SK-N-SH (cell line): ENCODE data around the gene DENND2A. TPM values are rescaled to one million over a fixed set of nuclear protein-coding genes. Genes with fewer than 3 reads are reported as not detected.

Source experiments
- CTCF ChIA-PET: fragments of 300-600, 350-600 bp; formaldehyde crosslinking; extraction: SDS; loops from one replicate; lab custom pipeline; 2021; lab: Yijun Ruan, JAX
- POLR2A ChIA-PET: fragments of 350-600 bp; sonication (Branson Sonifier 250); formaldehyde crosslinking; extraction: SDS; loops from one replicate; lab custom pipeline; 2020; ENCODE audit warnings: antibody characterized with exemption, inconsistent platforms; lab: Yijun Ruan, JAX
- DNase-seq: peaks from one replicate; pipeline ENCODE4 v3.0.0; 2012
- H2AFZ ChIP-seq: fragments of 200-600 bp; sonication (generic); 2 replicates; pipeline ENCODE4 v1.8.1; 2016; ENCODE audit warnings: antibody characterized with exemption, mild to moderate bottlenecking, low read depth
- H3F3A ChIP-seq: fragments of 200-600 bp; sonication (generic); replicated peaks from 2 replicates; pipeline ENCODE3; 2016; ENCODE audit warnings: antibody characterized with exemption, mild to moderate bottlenecking; ENCODE audit not compliant: insufficient read depth
- H3K27ac ChIP-seq, 2 experiments: fragments of 200-500 bp in 1 of 2; fragments of 200-600 bp in 1 of 2; sonication (Bioruptor generic) in 1 of 2; sonication (generic), shearing (Covaris generic) in 1 of 2; 2 replicates each; pipeline versions ENCODE4 v1.5.1 to v1.6.1; 2014 to 2016; ENCODE audit warnings: low read depth in 2 of 2, inconsistent platforms in 1 of 2, low read length in 1 of 2, mild to moderate bottlenecking in 1 of 2, mixed read lengths in 1 of 2
- H3K27me3 ChIP-seq: fragments of 200-600 bp; sonication (generic), shearing (Covaris generic); 2 replicates; pipeline ENCODE4 v1.6.1; 2016; ENCODE audit warnings: mixed run types; ENCODE audit not compliant: insufficient read depth
- H3K36me3 ChIP-seq, 2 experiments: fragments of 200-500 bp in 1 of 2; fragments of 200-600 bp in 1 of 2; sonication (Bioruptor generic) in 1 of 2; sonication (generic) in 1 of 2; replicated peaks in 1 of 2; 2 replicates each; pipeline versions ENCODE3 to v1.5.1; 2014 to 2016; ENCODE audit warnings: low read length in 1 of 2, mild to moderate bottlenecking in 1 of 2; ENCODE audit not compliant: insufficient read depth in 2 of 2, control insufficient read depth in 1 of 2
- H3K4me1 ChIP-seq, 2 experiments: fragments of 200-500 bp in 1 of 2; fragments of 200-600 bp in 1 of 2; sonication (Bioruptor generic) in 1 of 2; sonication (generic), shearing (Covaris generic) in 1 of 2; 2 replicates each; pipeline versions ENCODE4 v1.5.1 to v1.6.1; 2014 to 2016; ENCODE audit warnings: low read depth in 1 of 2, low read length in 1 of 2, mixed run types in 1 of 2; ENCODE audit not compliant: insufficient read depth in 2 of 2, control insufficient read depth in 1 of 2
- H3K4me2 ChIP-seq: fragments of 200-600 bp; sonication (generic), shearing (Covaris generic); 2 replicates; pipeline ENCODE4 v1.6.1; 2017; ENCODE audit warnings: mixed run types
- H3K4me3 ChIP-seq, 2 experiments: fragments of 200-500 bp in 1 of 2; fragments of 200-600 bp in 1 of 2; sonication (Bioruptor generic) in 1 of 2; sonication (generic), shearing (Covaris generic) in 1 of 2; 2 replicates each; pipeline versions ENCODE4 v1.5.1 to v1.8.1; 2014 to 2016; ENCODE audit warnings: low read depth in 2 of 2, inconsistent platforms in 1 of 2, low read length in 1 of 2, mild to moderate bottlenecking in 1 of 2, mixed read lengths in 1 of 2, moderate library complexity in 1 of 2
- H3K79me2 ChIP-seq: fragments of 200-600 bp; sonication (generic); 2 replicates; pipeline ENCODE4 v1.8.1; 2017; ENCODE audit warnings: mild to moderate bottlenecking; ENCODE audit not compliant: insufficient read depth
- H3K9ac ChIP-seq: fragments of 200-600 bp; sonication (generic); 2 replicates; pipeline ENCODE4 v1.6.1; 2017; ENCODE audit warnings: mixed run types
- H3K9me2 ChIP-seq: fragments of 200-600 bp; sonication (generic); 2 replicates; pipeline ENCODE4 v1.6.1; 2017; ENCODE audit warnings: mixed run types
- H3K9me3 ChIP-seq: fragments of 200-600 bp; sonication (generic); 2 replicates; pipeline ENCODE4 v1.6.1; 2017; ENCODE audit warnings: mixed run types, mild to moderate bottlenecking, moderate library complexity
- H4K20me1 ChIP-seq: fragments of 200-600 bp; sonication (generic); 2 replicates; pipeline ENCODE4 v1.6.1; 2017; ENCODE audit warnings: mild to moderate bottlenecking, mixed run types; ENCODE audit not compliant: insufficient read depth
- CHD2 ChIP-seq: fragments of 150-350 bp; IDR thresholded peaks from 2 replicates; pipeline ENCODE4 v1.6.1; 2018; ENCODE audit warnings: low read length; ENCODE audit not compliant: partially characterized antibody
- ELF1 ChIP-seq: IDR thresholded peaks from 2 replicates; pipeline ENCODE4 v1.4.0; 2012
- EP300 ChIP-seq, 2 experiments: IDR thresholded peaks; 2 replicates each; pipeline versions ENCODE4 v1.4.0 to v1.6.1; 2012; ENCODE audit warnings: borderline replicate concordance in 1 of 2, low read depth in 1 of 2, low read length in 1 of 2
- EZH2phosphoT487 ChIP-seq: fragments of 200-600 bp; sonication (generic); IDR thresholded peaks from 2 replicates; pipeline ENCODE4 v1.6.1; 2017; ENCODE audit warnings: low read depth, mixed run types, mild to moderate bottlenecking, antibody characterized with exemption, moderate library complexity, borderline replicate concordance
- IRF3 ChIP-seq: fragments of 150-350 bp; IDR thresholded peaks from 2 replicates; pipeline ENCODE4 v1.6.1; 2016; ENCODE audit warnings: mild to moderate bottlenecking, low read depth, low read length
- MAX ChIP-seq: IDR thresholded peaks from 2 replicates; pipeline ENCODE4 v1.4.0; 2012; ENCODE audit warnings: low read depth
- MEF2A ChIP-seq: IDR thresholded peaks from 2 replicates; pipeline ENCODE4 v1.4.0; 2012; ENCODE audit warnings: low read depth, borderline replicate concordance
- PBX3 ChIP-seq: IDR thresholded peaks from 2 replicates; pipeline ENCODE4; 2012
- RAD21 ChIP-seq: IDR thresholded peaks from 2 replicates; pipeline ENCODE4 v1.6.1; 2012; ENCODE audit warnings: mild to moderate bottlenecking, low read length
- RCOR1 ChIP-seq: fragments of 150-350 bp; IDR thresholded peaks from 2 replicates; pipeline ENCODE4 v1.6.1; 2017; ENCODE audit warnings: antibody characterized with exemption, low read length
- SIN3A ChIP-seq: IDR thresholded peaks from 2 replicates; pipeline ENCODE4 v1.6.1; 2012; ENCODE audit warnings: low read depth, mild to moderate bottlenecking, low read length, moderate library complexity, borderline replicate concordance
- TAF1 ChIP-seq: IDR thresholded peaks from 2 replicates; pipeline ENCODE4 v1.6.1; 2012; ENCODE audit warnings: low read depth, mild to moderate bottlenecking, low read length, moderate library complexity, borderline replicate concordance
- TCF12 ChIP-seq: IDR thresholded peaks from 2 replicates; pipeline ENCODE4 v1.4.0; 2012
- USF1 ChIP-seq: IDR thresholded peaks from 2 replicates; pipeline ENCODE4 v1.4.0; 2012; ENCODE audit warnings: low read depth, borderline replicate concordance
- WGBS: methylation state at CpG from one replicate; pipeline ENCODE4 v1.1.6; 2017; ENCODE audit warnings: low lambda C conversion rate; 5-methylcytosine and 5-hydroxymethylcytosine counted together
- polyA plus RNA-seq, 3 experiments: library from polyadenylated mRNA; depleted of rRNA; stranded (reverse); fragments of >200 nt; gene quantifications; 2 replicates each; pipeline ENCODE4 v1.2.3, GENCODE V29; 2012

The DENND2A gene
- polyA plus RNA-seq, 1 of the 3 experiments (the other 2 are of a cell fraction): 3.5 TPM

- peaks cover 4 to 9% of the 10 kb centered on the region in 2 experiments; a peak in 2 of 4 replicates for H3K4me1 ChIP-seq
- 95% methylated on average over 7 of the region's 7 CpGs for WGBS
- CTCF ChIA-PET: interaction anchor here (2.0 kb wide), 1 partner anchor 26 kb away, joined by 6 read pairs; no protein-coding TSS in a partner anchor
- H3K9me2 ChIP-seq: no peaks in the 10 kb centered on the region
- H3K4me3 ChIP-seq: no peak overlapping the region
- H2AFZ ChIP-seq: no peak overlapping the region
- H3K27ac ChIP-seq: no peak overlapping the region
- no peaks in the 10 kb centered on the region for H3K27me3 ChIP-seq
- no peaks in the 10 kb centered on the region for H3K9me3 ChIP-seq
- no peak overlapping the region for H3K4me2 ChIP-seq
- H3K79me2 ChIP-seq: no peaks in the 10 kb centered on the region
- POLR2A ChIA-PET: no interaction called here
- no peaks in the 10 kb centered on the region for H3F3A ChIP-seq
- peaks cover 0 to 10% of the 10 kb centered on the region in 2 experiments for H3K36me3 ChIP-seq
- H3K9ac ChIP-seq: no peak overlapping the region
- DNase-seq: no peak
- H4K20me1 ChIP-seq: no peaks in the 10 kb centered on the region
- TF ChIP-seq EZH2phosphoT487 (no peak), SIN3A (no peak)
Observed at GRCh38 chr7:140678816-140679130, 38.2 kb upstream of the DENND2A start.

- Histone ChIP-seq H3K4me1 (peaks cover 7 to 14% of the 10 kb centered on the region in 2 experiments; a peak in 2 of 4 replicates), H3K4me2 (no peak overlapping the region), H3K9me3 (no peaks in the 10 kb centered on the region), H3K9me2 (no peaks in the 10 kb centered on the region), H3K27ac (no peak overlapping the region), H3K36me3 (peaks cover 0 to 10% of the 10 kb centered on the region in 2 experiments), H2AFZ (no peak overlapping the region), H4K20me1 (no peaks in the 10 kb centered on the region), H3F3A (no peaks in the 10 kb centered on the region), H3K9ac (no peak overlapping the region), H3K79me2 (no peaks in the 10 kb centered on the region), H3K4me3 (no peak overlapping the region), H3K27me3 (no peaks in the 10 kb centered on the region)
- DNase-seq: no peak
- CTCF ChIA-PET: interaction anchor here (0.5 to 2.0 kb wide), 3 partner anchors 19 to 548 kb away, joined by 3 to 6 read pairs (median 4); no protein-coding TSS in a partner anchor
- 93% methylated on average over 20 of the region's 20 CpGs for WGBS
- POLR2A ChIA-PET: no interaction called here
- TF ChIP-seq USF1: no peak
Observed at GRCh38 chr7:140678081-140678815, 37.6 kb upstream of the DENND2A start.

- no peak overlapping the region for H3K27ac ChIP-seq
- H3F3A ChIP-seq: no peaks in the 10 kb centered on the region
- no peak overlapping the region for H2AFZ ChIP-seq
- no peak overlapping the region for H3K9ac ChIP-seq
- H3K9me3 ChIP-seq: no peaks in the 10 kb centered on the region
- 94% methylated on average over 3 of the region's 3 CpGs for WGBS
- no peaks in the 10 kb centered on the region for H3K9me2 ChIP-seq
- H3K4me3 ChIP-seq: no peak overlapping the region
- H3K36me3 ChIP-seq: peaks cover 0 to 10% of the 10 kb centered on the region in 2 experiments
- ChIA-PET POLR2A (no interaction called here), CTCF (interaction anchor here (0.5 to 1.7 kb wide), 3 partner anchors 20 to 549 kb away, joined by 3 to 6 read pairs (median 4); no protein-coding TSS in a partner anchor)
- H3K79me2 ChIP-seq: no peaks in the 10 kb centered on the region
- H3K4me2 ChIP-seq: no peak overlapping the region
- DNase-seq: no peak
- H3K27me3 ChIP-seq: no peaks in the 10 kb centered on the region
- H3K4me1 ChIP-seq: peaks cover 7 to 15% of the 10 kb centered on the region in 2 experiments; a peak in 2 of 4 replicates
- no peaks in the 10 kb centered on the region for H4K20me1 ChIP-seq
- TF ChIP-seq EZH2phosphoT487 (no peak), RAD21 (no peak), CHD2 (no peak), USF1 (no peak), PBX3 (no peak), MEF2A (no peak), TAF1 (no peak), ELF1 (no peak), MAX (no peak), EP300 (IDR thresholded peaks at IDR 0.05; ENCODE audit: borderline replicate concordance in 1 of 2, low read depth in 1 of 2, low read length in 1 of 2) (no peak), IRF3 (no peak), RCOR1 (no peak), TCF12 (no peak)
Observed at GRCh38 chr7:140677496-140677895, 36.9 kb upstream of the DENND2A start.
